ENCODE results near the gene MAK. TPM values are rescaled to one million over a fixed set of nuclear protein-coding genes. Genes with fewer than 3 reads are reported as not detected.

Gene MAK
- total and polyA plus RNA-seq, 2 experiments from 2014 or later: 0.18 to 0.77 TPM

DNA sequence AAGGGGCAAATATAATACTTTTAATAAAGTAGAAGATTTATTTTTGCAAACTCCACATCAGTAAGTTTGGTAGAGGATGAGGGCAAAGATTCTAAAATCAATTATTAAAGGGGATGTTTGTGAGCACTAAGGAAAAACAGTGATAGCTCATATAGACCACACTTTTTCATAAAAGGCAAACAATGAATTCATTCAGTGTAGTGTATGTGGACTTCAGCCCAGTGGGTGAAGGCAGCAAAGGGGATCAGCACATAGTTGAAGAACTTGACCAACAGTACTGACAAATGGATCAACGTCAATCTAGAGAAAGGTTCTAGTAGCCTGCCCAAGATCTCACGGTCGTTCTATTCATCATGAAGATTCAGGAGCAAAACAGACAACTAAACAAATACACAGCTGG is 45.3 kb downstream of the MAK start:
- Histone ChIP-seq H3K4me3 (no peak overlapping the region), H3K36me3 (no peaks in the 10 kb centered on the region), H3K9me3 (ENCODE audit: low read depth) (no peaks in the 10 kb centered on the region), H3K27ac (no peak overlapping the region), H3K4me1 (ENCODE audit: low read depth) (no peaks in the 10 kb centered on the region), H3K27me3 (no peaks in the 10 kb centered on the region)
- TF ChIP-seq, protein P1, sequence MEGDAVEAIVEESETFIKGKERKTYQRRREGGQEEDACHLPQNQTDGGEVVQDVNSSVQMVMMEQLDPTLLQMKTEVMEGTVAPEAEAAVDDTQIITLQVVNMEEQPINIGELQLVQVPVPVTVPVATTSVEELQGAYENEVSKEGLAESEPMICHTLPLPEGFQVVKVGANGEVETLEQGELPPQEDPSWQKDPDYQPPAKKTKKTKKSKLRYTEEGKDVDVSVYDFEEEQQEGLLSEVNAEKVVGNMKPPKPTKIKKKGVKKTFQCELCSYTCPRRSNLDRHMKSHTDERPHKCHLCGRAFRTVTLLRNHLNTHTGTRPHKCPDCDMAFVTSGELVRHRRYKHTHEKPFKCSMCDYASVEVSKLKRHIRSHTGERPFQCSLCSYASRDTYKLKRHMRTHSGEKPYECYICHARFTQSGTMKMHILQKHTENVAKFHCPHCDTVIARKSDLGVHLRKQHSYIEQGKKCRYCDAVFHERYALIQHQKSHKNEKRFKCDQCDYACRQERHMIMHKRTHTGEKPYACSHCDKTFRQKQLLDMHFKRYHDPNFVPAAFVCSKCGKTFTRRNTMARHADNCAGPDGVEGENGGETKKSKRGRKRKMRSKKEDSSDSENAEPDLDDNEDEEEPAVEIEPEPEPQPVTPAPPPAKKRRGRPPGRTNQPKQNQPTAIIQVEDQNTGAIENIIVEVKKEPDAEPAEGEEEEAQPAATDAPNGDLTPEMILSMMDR (IDR thresholded peaks at IDR 0.05; ENCODE audit: low read depth, low read length): no peak
- no peak for DNase-seq (ENCODE audit: low read depth in 1 of 2, low spot score in 1 of 2)

DNA sequence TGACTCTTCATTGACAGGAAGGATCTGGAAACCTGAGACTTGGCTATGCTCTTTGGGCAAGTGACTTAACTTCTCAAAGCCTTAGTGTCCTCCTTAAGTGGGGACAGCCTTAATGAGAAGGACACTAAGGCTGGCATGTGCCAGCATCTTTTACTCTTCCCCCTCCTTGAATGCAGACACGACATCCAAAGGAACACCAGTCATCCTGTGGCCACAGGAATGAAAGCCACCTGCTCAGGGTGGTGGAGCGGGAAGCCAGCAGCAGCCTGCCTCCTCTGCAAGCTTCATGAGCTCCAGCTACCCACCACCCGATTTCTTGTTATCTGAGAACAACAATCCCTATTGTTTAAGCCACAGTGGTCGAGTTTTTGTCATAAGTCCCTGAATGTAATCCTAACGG is 46.2 kb downstream of the MAK start:
- Histone ChIP-seq H3K9me3 (ENCODE audit: low read depth) (no peaks in the 10 kb centered on the region), H3K4me1 (ENCODE audit: low read depth) (no peaks in the 10 kb centered on the region), H3K27me3 (no peaks in the 10 kb centered on the region), H3K36me3 (no peaks in the 10 kb centered on the region), H3K4me3 (no peak overlapping the region), H3K27ac (no peak overlapping the region)
- no peak for DNase-seq (ENCODE audit: low read depth in 1 of 2, low spot score in 1 of 2)
- TF ChIP-seq, protein P1 (IDR thresholded peaks at IDR 0.05; ENCODE audit: low read depth, low read length): no peak

DNA sequence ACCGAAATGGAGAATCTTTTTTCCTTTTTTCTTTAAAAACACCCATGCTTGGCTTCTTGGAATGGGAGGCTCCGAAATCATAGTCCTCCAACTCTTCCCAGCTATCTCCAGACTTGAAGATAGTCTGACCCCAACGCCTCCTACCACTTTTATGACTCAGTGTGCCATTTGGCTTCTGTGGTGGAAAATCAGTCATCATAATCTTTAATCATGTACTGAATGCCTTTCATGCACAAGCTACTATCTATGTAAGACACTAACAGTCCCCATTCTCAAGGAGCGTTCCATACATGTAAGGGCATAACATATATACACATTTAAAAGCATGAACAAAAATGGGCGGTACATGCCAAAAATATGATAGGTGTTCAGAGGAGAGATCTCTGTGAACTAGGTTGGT is 46.7 kb downstream of the MAK start:
- no peak for DNase-seq (ENCODE audit: low read depth in 1 of 2, low spot score in 1 of 2)
- H3K27me3 ChIP-seq: no peaks in the 10 kb centered on the region
- H3K36me3 ChIP-seq: no peaks in the 10 kb centered on the region
- TF ChIP-seq, protein P1 (IDR thresholded peaks at IDR 0.05; ENCODE audit: low read depth, low read length): no peak
- no peaks in the 10 kb centered on the region for H3K9me3 ChIP-seq (ENCODE audit: low read depth)
- no peaks in the 10 kb centered on the region for H3K4me1 ChIP-seq (ENCODE audit: low read depth)
- no peak overlapping the region for H3K27ac ChIP-seq
- no peak overlapping the region for H3K4me3 ChIP-seq

DNA sequence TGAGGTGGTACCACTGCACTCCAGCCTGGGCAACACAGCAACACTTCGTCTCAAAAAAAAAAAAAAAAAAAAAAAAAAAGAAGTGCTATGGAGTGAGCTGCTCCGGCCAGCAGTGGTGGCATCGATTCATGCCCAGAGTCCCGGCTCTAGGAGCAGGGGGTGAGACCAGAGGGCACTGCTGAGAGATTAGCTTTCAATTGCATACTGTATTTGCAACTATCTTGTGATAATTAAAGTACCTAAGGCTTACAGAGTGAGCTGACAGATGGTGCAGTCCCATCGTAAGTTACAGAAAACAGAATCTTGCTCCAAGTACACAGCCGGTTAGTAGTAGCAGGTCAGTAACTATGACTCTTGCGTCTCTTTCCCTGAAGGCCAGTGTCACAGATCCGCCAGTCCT is 59.3 kb downstream of the MAK start:
- H3K36me3 ChIP-seq: peaks cover 7% of the 10 kb centered on the region
- no peak overlapping the region for H3K27ac ChIP-seq
- no peak overlapping the region for H3K4me3 ChIP-seq
- DNase-seq (ENCODE audit: low read depth in 1 of 2, low spot score in 1 of 2): no peak
- TF ChIP-seq, protein P1 (IDR thresholded peaks at IDR 0.05; ENCODE audit: low read depth, low read length): no peak
- no peaks in the 10 kb centered on the region for H3K9me3 ChIP-seq (ENCODE audit: low read depth)
- no peaks in the 10 kb centered on the region for H3K27me3 ChIP-seq
- no peaks in the 10 kb centered on the region for H3K4me1 ChIP-seq (ENCODE audit: low read depth)

DNA sequence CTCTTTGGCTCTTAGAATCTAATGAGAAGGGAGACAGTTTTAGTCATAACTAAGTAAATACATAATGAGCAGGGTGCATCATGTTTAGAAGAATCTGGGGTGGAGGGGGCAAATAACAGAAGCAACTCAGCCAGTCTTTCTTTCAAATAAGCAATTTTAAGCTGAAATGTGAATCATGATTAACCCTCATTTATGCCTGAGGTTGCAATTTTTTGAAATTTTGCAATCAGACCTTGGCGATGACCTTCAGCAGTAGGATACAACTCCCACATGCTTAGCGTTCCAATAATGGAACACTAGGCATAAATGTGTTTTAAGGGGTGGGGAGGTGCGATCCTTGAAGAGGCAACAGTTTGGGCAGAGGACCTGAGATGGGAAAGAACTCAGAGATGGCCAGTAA is 60.1 kb downstream of the MAK start:
- Histone ChIP-seq H3K4me3 (no peak overlapping the region), H3K36me3 (peaks cover 7% of the 10 kb centered on the region), H3K27me3 (no peaks in the 10 kb centered on the region), H3K27ac (no peak overlapping the region), H3K4me1 (ENCODE audit: low read depth) (no peaks in the 10 kb centered on the region), H3K9me3 (ENCODE audit: low read depth) (no peaks in the 10 kb centered on the region)
- TF ChIP-seq, protein P1 (IDR thresholded peaks at IDR 0.05; ENCODE audit: low read depth, low read length): no peak
- no peak for DNase-seq (ENCODE audit: low read depth in 1 of 2, low spot score in 1 of 2)

DNA sequence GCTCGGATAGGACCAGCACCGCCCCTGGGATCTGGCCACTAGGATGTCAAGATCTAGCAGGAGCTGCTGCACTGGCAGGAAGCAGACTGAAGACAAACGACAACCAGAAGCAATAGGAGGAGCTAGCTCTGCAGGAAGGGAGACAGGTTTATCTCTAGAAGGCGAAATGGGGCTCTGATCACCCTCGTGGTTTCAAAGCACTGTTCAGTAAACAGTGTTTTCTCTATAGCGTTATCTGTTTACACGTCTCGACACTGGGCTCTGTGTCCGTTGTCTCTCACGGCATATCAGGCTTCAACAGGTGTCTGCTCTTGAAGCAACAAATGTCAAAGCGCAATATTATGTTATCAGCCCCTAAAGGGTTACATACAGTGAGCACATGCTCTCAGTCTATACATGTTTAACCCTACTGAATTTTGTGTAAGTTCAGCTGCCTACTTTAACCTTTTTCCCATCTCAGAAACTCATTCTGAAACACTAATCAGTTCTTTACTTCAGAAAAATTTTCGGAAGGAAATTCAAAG is 66.9 kb downstream of the MAK start:
- peaks cover 19% of the 10 kb centered on the region for H3K36me3 ChIP-seq
- DNase-seq (ENCODE audit: low read depth in 1 of 2, low spot score in 1 of 2): peak in 1 of 2 donors; percentile 35
- H3K4me3 ChIP-seq: no peak overlapping the region
- TF ChIP-seq, protein P1 (IDR thresholded peaks at IDR 0.05; ENCODE audit: low read depth, low read length): no peak
- H3K4me1 ChIP-seq (ENCODE audit: low read depth): peaks cover 5% of the 10 kb centered on the region
- no peaks in the 10 kb centered on the region for H3K9me3 ChIP-seq (ENCODE audit: low read depth)
- no peaks in the 10 kb centered on the region for H3K27me3 ChIP-seq
- H3K27ac ChIP-seq: peak overlapping the region; percentile 57
